Endothelial cell of umbilical vein (primary cell): ENCODE data around the gene KHK. TPM values are rescaled to one million over a fixed set of nuclear protein-coding genes. Genes with fewer than 3 reads are reported as not detected.

Experiments
- BruUV-seq: library from RNA; stranded (reverse); fragments of 400-500 nt; replicated peaks from 2 replicates; lab custom pipeline; 2021; lab: Mats Ljungman, UMichigan
- CTCF ChIA-PET: fragments of 300-600, 350-600 bp; sonication (Branson Sonifier 250); formaldehyde crosslinking; loops from one replicate; lab custom pipeline; 2021; ENCODE audit warnings: antibody characterized with exemption, inconsistent platforms; lab: Charles Lee
- POLR2A ChIA-PET: fragments of 300-600, 350-600 bp; sonication (Branson Sonifier 250); formaldehyde crosslinking; loops from one replicate; lab custom pipeline; 2021; ENCODE audit warnings: antibody characterized with exemption, inconsistent platforms; lab: Charles Lee
- DNase-seq: peaks from one replicate; pipeline ENCODE4 v3.0.0-alpha.2; 2011; ENCODE audit warnings: low read depth, low spot score
- FAIRE-seq: peaks from 2 replicates; lab custom pipeline; 2011; peaks lifted over from hg19 to GRCh38; lab: Jason Lieb, UNC
- H2AFZ ChIP-seq: 2 replicates; pipeline ENCODE4 v1.6.0; 2012; ENCODE audit warnings: low read depth, low read length, control low read depth, inconsistent platforms
- H3K27ac ChIP-seq: 2 replicates; pipeline ENCODE4 v1.5.1; 2011; ENCODE audit warnings: low read depth, mild to moderate bottlenecking, control low read depth, low read length, moderate library complexity; ENCODE audit not compliant: insufficient read depth
- H3K27me3 ChIP-seq, 2 experiments: 2 replicates each; pipeline versions ENCODE4 v1.6.0 to v1.6.1; 2011; ENCODE audit warnings: low read length in 2 of 2, mixed read lengths in 1 of 2; ENCODE audit not compliant: control insufficient read depth in 2 of 2, insufficient read depth in 2 of 2
- H3K36me3 ChIP-seq, 2 experiments: 2 replicates in 1 of 2; 3 replicates in 1 of 2; pipeline ENCODE4 v1.5.1; 2011; ENCODE audit warnings: low read length in 2 of 2, mild to moderate bottlenecking in 1 of 2, moderate library complexity in 1 of 2; ENCODE audit not compliant: control insufficient read depth in 2 of 2, insufficient read depth in 2 of 2; ENCODE audit errors: extremely low read depth in 1 of 2
- H3K4me1 ChIP-seq: 3 replicates; pipeline ENCODE4 v1.5.1; 2011; ENCODE audit warnings: mild to moderate bottlenecking, low read length; ENCODE audit not compliant: control insufficient read depth, insufficient read depth; ENCODE audit errors: extremely low read depth
- H3K4me2 ChIP-seq: 2 replicates; pipeline ENCODE4 v1.6.1; 2011; ENCODE audit warnings: low read length, control low read depth, mixed read lengths; ENCODE audit not compliant: insufficient read depth
- H3K4me3 ChIP-seq, 3 experiments: fragments of 200-600 bp in 1 of 3; sonication (generic), shearing (Covaris generic) in 1 of 3; replicated peaks in 1 of 3; 2 replicates each; pipeline ENCODE4 v1.5.1; 2011 to 2016; ENCODE audit warnings: control low read depth in 3 of 3, low read length in 3 of 3, mild to moderate bottlenecking in 2 of 3, inconsistent platforms in 1 of 3, low read depth in 1 of 3, moderate library complexity in 1 of 3; ENCODE audit not compliant: insufficient read depth in 1 of 3
- H3K79me2 ChIP-seq: 2 replicates; pipeline ENCODE4 v1.6.0; 2012; ENCODE audit warnings: low read length, inconsistent platforms; ENCODE audit not compliant: control insufficient read depth, insufficient read depth
- H3K9ac ChIP-seq: replicated peaks from 2 replicates; pipeline ENCODE3; 2011; ENCODE audit warnings: low read length, control low read depth; ENCODE audit not compliant: insufficient read depth; ENCODE audit errors: extremely low read depth
- H3K9me1 ChIP-seq: replicated peaks from 3 replicates; pipeline ENCODE4 v1.6.0; 2011; ENCODE audit warnings: mild to moderate bottlenecking, low read length; ENCODE audit not compliant: control insufficient read depth, insufficient read depth; ENCODE audit errors: extremely low read depth
- H3K9me3 ChIP-seq: replicated peaks from 2 replicates; pipeline ENCODE4 v1.5.1; 2012; ENCODE audit warnings: low read length, inconsistent platforms; ENCODE audit not compliant: control insufficient read depth, insufficient read depth
- H4K20me1 ChIP-seq: replicated peaks from 2 replicates; pipeline ENCODE3; 2011; ENCODE audit warnings: mild to moderate bottlenecking, low read length; ENCODE audit not compliant: control insufficient read depth, insufficient read depth; ENCODE audit errors: extremely low read depth
- EZH2 ChIP-seq: IDR thresholded peaks from 2 replicates; pipeline ENCODE4 v1.6.1; 2012; ENCODE audit warnings: borderline replicate concordance, low read depth, mild to moderate bottlenecking, moderate library complexity, low read length, inconsistent platforms; ENCODE audit not compliant: severe bottlenecking
- FOS ChIP-seq: IDR thresholded peaks from 2 replicates; pipeline ENCODE4 v1.6.1; 2011; ENCODE audit warnings: mild to moderate bottlenecking, low read length, moderate library complexity, borderline replicate concordance; ENCODE audit not compliant: insufficient read depth
- GATA2 ChIP-seq: IDR thresholded peaks from 2 replicates; pipeline ENCODE4 v1.7.0; 2011; ENCODE audit warnings: low read depth, mild to moderate bottlenecking, moderate library complexity, mixed read lengths, low read length; ENCODE audit not compliant: insufficient read length, insufficient read depth
- JUN ChIP-seq: IDR thresholded peaks from 2 replicates; pipeline ENCODE4 v1.6.1; 2011; ENCODE audit warnings: borderline replicate concordance, low read depth; ENCODE audit not compliant: insufficient read length, insufficient read depth
- MYC ChIP-seq: IDR thresholded peaks from one replicate; pipeline ENCODE4 v1.6.1; 2011; ENCODE audit warnings: mild to moderate bottlenecking, low read depth, low read length
- POLR2A ChIP-seq: IDR thresholded peaks from 2 replicates; pipeline ENCODE4 v1.6.1; 2012; ENCODE audit warnings: low read depth, mild to moderate bottlenecking, control low read depth, low read length
- POLR2AphosphoS5 ChIP-seq: IDR thresholded peaks from 2 replicates; pipeline ENCODE4 v1.6.1; 2012; ENCODE audit warnings: low read depth, mild to moderate bottlenecking, control low read depth, low read length, moderate library complexity; ENCODE audit not compliant: insufficient read depth
- dilution Hi-C: fragments of 300-500 bp; cut with MboI; formaldehyde crosslinking; loops from one replicate; pipeline ENCODE4 v1.15.0; 2019; ENCODE audit warnings: low sequenced_read_pairs; ENCODE audit not compliant: extremely low pct_ligation_motif_present
- intact Hi-C: fragments of 100-400 bp; cut with micrococcal nuclease; formaldehyde crosslinking; loops from one replicate; pipeline ENCODE4 v1.10.0; 2022
- polyA plus RNA-seq, 4 experiments: library from polyadenylated mRNA; depleted of rRNA in 3 of 4; stranded (reverse) in 3 of 4; unstranded in 1 of 4; fragments of >200 nt; gene quantifications; 2 replicates each; pipeline versions ENCODE4 v1.2.1 to v1.2.3, GENCODE V29; 2011 to 2012; ENCODE audit warnings: missing spikeins in 1 of 4
- total RNA-seq: library from RNA; stranded (reverse); gene quantifications from 2 replicates; pipeline ENCODE4 v1.2.3, GENCODE V29; 2021
- TF ChIP-seq, protein P1 (sequence below), 2 donors: IDR thresholded peaks; 1 replicate in 1 of 2; 2 replicates in 1 of 2; pipeline ENCODE4 v1.5.1; 2011; ENCODE audit warnings: low read length in 2 of 2, mild to moderate bottlenecking in 2 of 2, moderate library complexity in 2 of 2, control low read depth in 1 of 2, inconsistent platforms in 1 of 2, low read depth in 1 of 2; ENCODE audit not compliant: insufficient read depth in 1 of 2; ENCODE audit errors: extremely low read depth in 1 of 2
- TF ChIP-seq, protein P2 (sequence below): IDR thresholded peaks from 2 replicates; pipeline ENCODE4 v1.6.1; 2011; ENCODE audit not compliant: insufficient read depth, insufficient read length

The KHK gene
- total and polyA plus RNA-seq, 2 donors (not counting 3 experiments of a cell fraction or from before 2014, with no cell fraction given): 2.9 to 4.4 TPM

DNA sequence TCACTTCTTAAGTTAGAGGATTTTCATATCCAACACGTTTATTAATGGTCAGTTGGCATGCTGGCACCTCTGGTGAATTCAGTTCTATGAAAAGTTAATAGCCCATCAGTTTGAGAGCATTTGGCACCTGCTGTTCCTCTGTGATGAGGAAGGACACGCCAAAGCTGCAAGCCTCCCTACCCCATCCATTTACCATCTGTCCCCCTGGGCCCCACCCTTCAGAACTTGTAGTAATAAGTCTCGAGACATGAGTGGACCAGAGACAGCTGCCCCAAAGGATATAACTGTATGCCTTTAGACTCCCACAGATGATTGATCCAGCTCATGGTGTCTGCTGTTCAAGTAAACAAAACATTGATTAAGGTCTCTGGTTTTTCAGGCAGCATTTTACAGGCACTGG lies 21.4 kb upstream of the KHK start:
- H3K9me3 ChIP-seq: no peaks in the 10 kb centered on the region
- intact Hi-C loops: no loop called here
- no peaks in the 10 kb centered on the region for H4K20me1 ChIP-seq
- H3K4me1 ChIP-seq: peaks cover 24% of the 10 kb centered on the region
- H2AFZ ChIP-seq: no peak overlapping the region
- dilution Hi-C loops: no loop called here
- DNase-seq (no peak), FAIRE-seq (no peak)
- no peak overlapping the region for H3K27ac ChIP-seq
- no peaks in the 10 kb centered on the region for H3K27me3 ChIP-seq
- no peak overlapping the region for H3K9ac ChIP-seq
- H3K79me2 ChIP-seq: peaks cover 22% of the 10 kb centered on the region
- ChIA-PET POLR2A (no interaction called here), CTCF (interaction anchor here (1.2 kb wide), 1 partner anchor 15 kb away, joined by 3 read pairs; no protein-coding TSS in a partner anchor)
- no peak overlapping the region for H3K4me3 ChIP-seq
- TF ChIP-seq MYC (no peak), POLR2A (no peak)
- TF ChIP-seq, protein P1, sequence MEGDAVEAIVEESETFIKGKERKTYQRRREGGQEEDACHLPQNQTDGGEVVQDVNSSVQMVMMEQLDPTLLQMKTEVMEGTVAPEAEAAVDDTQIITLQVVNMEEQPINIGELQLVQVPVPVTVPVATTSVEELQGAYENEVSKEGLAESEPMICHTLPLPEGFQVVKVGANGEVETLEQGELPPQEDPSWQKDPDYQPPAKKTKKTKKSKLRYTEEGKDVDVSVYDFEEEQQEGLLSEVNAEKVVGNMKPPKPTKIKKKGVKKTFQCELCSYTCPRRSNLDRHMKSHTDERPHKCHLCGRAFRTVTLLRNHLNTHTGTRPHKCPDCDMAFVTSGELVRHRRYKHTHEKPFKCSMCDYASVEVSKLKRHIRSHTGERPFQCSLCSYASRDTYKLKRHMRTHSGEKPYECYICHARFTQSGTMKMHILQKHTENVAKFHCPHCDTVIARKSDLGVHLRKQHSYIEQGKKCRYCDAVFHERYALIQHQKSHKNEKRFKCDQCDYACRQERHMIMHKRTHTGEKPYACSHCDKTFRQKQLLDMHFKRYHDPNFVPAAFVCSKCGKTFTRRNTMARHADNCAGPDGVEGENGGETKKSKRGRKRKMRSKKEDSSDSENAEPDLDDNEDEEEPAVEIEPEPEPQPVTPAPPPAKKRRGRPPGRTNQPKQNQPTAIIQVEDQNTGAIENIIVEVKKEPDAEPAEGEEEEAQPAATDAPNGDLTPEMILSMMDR (IDR thresholded peaks at IDR 0.05; ENCODE audit: extremely low read depth in 1 of 2, insufficient read depth in 1 of 2, low read depth in 1 of 2, low read length in 2 of 2): no peak
- TF ChIP-seq, protein P2, sequence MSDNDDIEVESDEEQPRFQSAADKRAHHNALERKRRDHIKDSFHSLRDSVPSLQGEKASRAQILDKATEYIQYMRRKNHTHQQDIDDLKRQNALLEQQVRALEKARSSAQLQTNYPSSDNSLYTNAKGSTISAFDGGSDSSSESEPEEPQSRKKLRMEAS: no peak
- no peak overlapping the region for H3K4me2 ChIP-seq
- peaks cover 13 to 28% of the 10 kb centered on the region in 2 experiments for H3K36me3 ChIP-seq
- no TSS peak for BruUV-seq
- H3K9me1 ChIP-seq: no peaks in the 10 kb centered on the region

DNA sequence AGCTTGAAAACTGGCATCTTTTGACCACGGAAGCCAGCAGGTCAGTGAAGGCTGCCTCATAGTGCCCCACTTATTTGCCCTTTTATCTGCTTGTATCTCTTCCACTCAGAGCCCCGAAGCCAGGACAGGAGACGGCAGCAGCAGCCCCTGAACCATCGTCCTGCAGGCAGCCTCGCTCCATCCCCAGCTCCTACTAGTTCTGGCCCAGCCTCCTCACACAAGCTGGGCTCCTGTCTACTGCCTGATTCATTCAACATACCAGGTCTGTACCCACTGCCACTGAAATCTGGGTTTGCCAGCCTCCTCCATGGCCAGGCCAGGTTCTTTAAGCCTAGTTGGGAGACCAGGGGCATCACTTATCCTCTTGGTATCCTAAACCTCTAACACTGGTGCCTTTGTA lies 19.2 kb upstream of the KHK start:
- H3K4me3 ChIP-seq: no peak overlapping the region
- H3K79me2 ChIP-seq: peaks cover 34% of the 10 kb centered on the region
- no peak for DNase-seq
- H3K9me3 ChIP-seq: no peaks in the 10 kb centered on the region
- TF ChIP-seq MYC (no peak), FOS (no peak), JUN (no peak), EZH2 (no peak), GATA2 (no peak), POLR2AphosphoS5 (no peak), POLR2A (no peak)
- TF ChIP-seq, protein P2: no peak
- H3K27ac ChIP-seq: no peak overlapping the region
- peaks cover 33% of the 10 kb centered on the region for H3K4me1 ChIP-seq
- FAIRE-seq: no peak
- H3K9ac ChIP-seq: no peak overlapping the region
- no peaks in the 10 kb centered on the region for H3K9me1 ChIP-seq
- POLR2A ChIA-PET: interaction anchor here (0.7 kb wide), 1 partner anchor 56 kb away, joined by 4 read pairs; no protein-coding TSS in a partner anchor
- dilution Hi-C loops (no loop called here), intact Hi-C loops (no loop called here)
- H3K4me2 ChIP-seq: no peak overlapping the region
- H2AFZ ChIP-seq: no peak overlapping the region
- BruUV-seq: no TSS peak
- CTCF ChIA-PET: interaction anchor here (0.8 kb wide), 1 partner anchor 11 kb away, joined by 3 read pairs; no protein-coding TSS in a partner anchor
- no peaks in the 10 kb centered on the region for H3K27me3 ChIP-seq
- H4K20me1 ChIP-seq: no peaks in the 10 kb centered on the region
- H3K36me3 ChIP-seq: peaks cover 13 to 28% of the 10 kb centered on the region in 2 experiments
